ENCODE data around the gene MYLK4.

MYLK4 gene

GRCh38 chr6:2733324-2733723 lies 17.4 kb downstream of the MYLK4 start:
- no peak for DNase-seq (ENCODE audit: low read depth)

- DNase-seq (ENCODE audit: low read depth), result no peak
Observed at GRCh38 chr6:2732503-2733089, 18.1 kb downstream of the MYLK4 start.

- no peak for DNase-seq (ENCODE audit: low read depth)
Observed at GRCh38 chr6:2731281-2731909, 19.3 kb downstream of the MYLK4 start.

GRCh38 chr6:2730353-2731107 lies 20.2 kb downstream of the MYLK4 start:
- DNase-seq (ENCODE audit: low read depth), result no peak

GRCh38 chr6:2729921-2730320 lies 20.8 kb downstream of the MYLK4 start:
- DNase-seq (ENCODE audit: low read depth), result no peak

- no peak for DNase-seq (ENCODE audit: low read depth)
Observed at GRCh38 chr6:2725999-2726567, 24.6 kb downstream of the MYLK4 start.

GRCh38 chr6:2725364-2725988 lies 25.2 kb downstream of the MYLK4 start:
- no peak for DNase-seq (ENCODE audit: low read depth)

GRCh38 chr6:2721219-2721618 lies 29.5 kb downstream of the MYLK4 start:
- no peak for DNase-seq (ENCODE audit: low read depth)

GRCh38 chr6:2719093-2719455 lies 31.6 kb downstream of the MYLK4 start:
- no peak for DNase-seq (ENCODE audit: low read depth)

GRCh38 chr6:2718334-2719092 lies 32.2 kb downstream of the MYLK4 start:
- no peak for DNase-seq (ENCODE audit: low read depth)

- no peak for DNase-seq (ENCODE audit: low read depth)
Observed at GRCh38 chr6:2716936-2717700, 33.6 kb downstream of the MYLK4 start.

- no peak for DNase-seq (ENCODE audit: low read depth)
Observed at GRCh38 chr6:2715737-2716136, 35.0 kb downstream of the MYLK4 start.

- DNase-seq (ENCODE audit: low read depth), result no peak
Observed at GRCh38 chr6:2714111-2714895, 36.4 kb downstream of the MYLK4 start.

GRCh38 chr6:2713473-2714110 lies 37.1 kb downstream of the MYLK4 start:
- no peak for DNase-seq (ENCODE audit: low read depth)

GRCh38 chr6:2712102-2712501 lies 38.6 kb downstream of the MYLK4 start:
- no peak for DNase-seq (ENCODE audit: low read depth)

GRCh38 chr6:2710412-2710811 lies 40.3 kb downstream of the MYLK4 start:
- DNase-seq (ENCODE audit: low read depth), result no peak

- no peak for DNase-seq (ENCODE audit: low read depth)
Observed at GRCh38 chr6:2708456-2708855, 42.3 kb downstream of the MYLK4 start.

- DNase-seq (ENCODE audit: low read depth), result no peak
Observed at GRCh38 chr6:2706558-2706957, 44.2 kb downstream of the MYLK4 start.

- DNase-seq (ENCODE audit: low read depth), result no peak
Observed at GRCh38 chr6:2705256-2705655, 45.5 kb downstream of the MYLK4 start.

GRCh38 chr6:2697291-2697690 lies 53.4 kb downstream of the MYLK4 start:
- no peak for DNase-seq (ENCODE audit: low read depth)

All from activated gamma-delta T cell treated with anti-CD3 and anti-CD28 coated beads, Interleukin-2, amount 50 U/mL, for 16 hours (primary cell).